Liver (tissue), 2 donors: Measurements from ENCODE around the gene CAV1.

Experiments
- CTCF ChIP-seq: fragments of 150-350 bp; IDR thresholded peaks from 2 replicates; pipeline ENCODE4 v1.5.1; 2017; ENCODE audit warnings: improper control_type of control experiment, low read depth, low read length; ENCODE audit not compliant: missing input control
- ZBTB33 ChIP-seq: IDR thresholded peaks from 2 replicates; pipeline ENCODE4 v1.6.1; 2016; ENCODE audit warnings: antibody characterized with exemption
- TF ChIP-seq, protein P1 (sequence below): IDR thresholded peaks from 2 replicates; pipeline ENCODE4 v1.6.1; 2016; ENCODE audit warnings: antibody characterized with exemption, mild to moderate bottlenecking
- donor health status: healthy.

GRCh38 chr7:116562529-116563121, 37.8 kb downstream of the CAV1 start:
- TF ChIP-seq CTCF = no peak
- TF ChIP-seq, protein P1, sequence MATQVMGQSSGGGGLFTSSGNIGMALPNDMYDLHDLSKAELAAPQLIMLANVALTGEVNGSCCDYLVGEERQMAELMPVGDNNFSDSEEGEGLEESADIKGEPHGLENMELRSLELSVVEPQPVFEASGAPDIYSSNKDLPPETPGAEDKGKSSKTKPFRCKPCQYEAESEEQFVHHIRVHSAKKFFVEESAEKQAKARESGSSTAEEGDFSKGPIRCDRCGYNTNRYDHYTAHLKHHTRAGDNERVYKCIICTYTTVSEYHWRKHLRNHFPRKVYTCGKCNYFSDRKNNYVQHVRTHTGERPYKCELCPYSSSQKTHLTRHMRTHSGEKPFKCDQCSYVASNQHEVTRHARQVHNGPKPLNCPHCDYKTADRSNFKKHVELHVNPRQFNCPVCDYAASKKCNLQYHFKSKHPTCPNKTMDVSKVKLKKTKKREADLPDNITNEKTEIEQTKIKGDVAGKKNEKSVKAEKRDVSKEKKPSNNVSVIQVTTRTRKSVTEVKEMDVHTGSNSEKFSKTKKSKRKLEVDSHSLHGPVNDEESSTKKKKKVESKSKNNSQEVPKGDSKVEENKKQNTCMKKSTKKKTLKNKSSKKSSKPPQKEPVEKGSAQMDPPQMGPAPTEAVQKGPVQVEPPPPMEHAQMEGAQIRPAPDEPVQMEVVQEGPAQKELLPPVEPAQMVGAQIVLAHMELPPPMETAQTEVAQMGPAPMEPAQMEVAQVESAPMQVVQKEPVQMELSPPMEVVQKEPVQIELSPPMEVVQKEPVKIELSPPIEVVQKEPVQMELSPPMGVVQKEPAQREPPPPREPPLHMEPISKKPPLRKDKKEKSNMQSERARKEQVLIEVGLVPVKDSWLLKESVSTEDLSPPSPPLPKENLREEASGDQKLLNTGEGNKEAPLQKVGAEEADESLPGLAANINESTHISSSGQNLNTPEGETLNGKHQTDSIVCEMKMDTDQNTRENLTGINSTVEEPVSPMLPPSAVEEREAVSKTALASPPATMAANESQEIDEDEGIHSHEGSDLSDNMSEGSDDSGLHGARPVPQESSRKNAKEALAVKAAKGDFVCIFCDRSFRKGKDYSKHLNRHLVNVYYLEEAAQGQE = no peak
- TF ChIP-seq ZBTB33 = no peak
